Endodermal cell (in vitro differentiated cells): ENCODE data around the gene TSC22D2. TPM values are rescaled to one million over a fixed set of nuclear protein-coding genes. Genes with fewer than 3 reads are reported as not detected.

ENCODE experiments used
- DNase-seq: peaks from one replicate; pipeline ENCODE4 v3.0.0-alpha.2; 2017
- H3K27ac ChIP-seq: 2 replicates; pipeline ENCODE4 v1.5.1; 2013; ENCODE audit warnings: mild to moderate bottlenecking, low read depth, low read length, moderate library complexity
- H3K27me3 ChIP-seq: 2 replicates; pipeline ENCODE4 v1.6.1; 2013; ENCODE audit warnings: mild to moderate bottlenecking, low read length, moderate library complexity; ENCODE audit not compliant: insufficient read depth, control insufficient read depth, poor library complexity, severe bottlenecking
- H3K36me3 ChIP-seq: 2 replicates; pipeline ENCODE4 v1.7.0; 2013; ENCODE audit warnings: mild to moderate bottlenecking, low read length, moderate library complexity; ENCODE audit not compliant: control insufficient read depth, insufficient read depth
- H3K4me1 ChIP-seq: one replicate; pipeline ENCODE4 v1.7.0; 2013; ENCODE audit warnings: low read length; ENCODE audit not compliant: control insufficient read depth, insufficient read depth
- H3K4me3 ChIP-seq: 2 replicates; pipeline ENCODE4 v1.5.1; 2013; ENCODE audit warnings: mild to moderate bottlenecking, low read length, moderate library complexity
- H3K9ac ChIP-seq: 2 replicates; pipeline ENCODE4 v1.6.1; 2013; ENCODE audit warnings: mild to moderate bottlenecking, low read length, moderate library complexity; ENCODE audit not compliant: poor library complexity, severe bottlenecking; ENCODE audit errors: extremely low read depth
- H3K9me3 ChIP-seq: 2 replicates; pipeline ENCODE4 v1.6.1; 2013; ENCODE audit warnings: mild to moderate bottlenecking, low read length, moderate library complexity; ENCODE audit not compliant: control insufficient read depth
- H3K27ac Mint-ChIP-seq: 2 replicates; pipeline ENCODE4 v1.8.0; 2020; ENCODE audit warnings: mixed read lengths
- H3K27me3 Mint-ChIP-seq: 2 replicates; pipeline ENCODE4 v1.8.0; 2021; ENCODE audit warnings: mild to moderate bottlenecking, mixed read lengths; ENCODE audit not compliant: insufficient read depth
- H3K36me3 Mint-ChIP-seq: 2 replicates; pipeline ENCODE4 v1.8.0; 2020; ENCODE audit warnings: low read depth, mixed read lengths
- H3K4me1 Mint-ChIP-seq: 2 replicates; pipeline ENCODE4 v1.8.0; 2020; ENCODE audit warnings: mixed read lengths
- H3K4me3 Mint-ChIP-seq: 2 replicates; pipeline ENCODE4 v1.8.0; 2020; ENCODE audit warnings: mild to moderate bottlenecking, moderate library complexity, mixed read lengths
- H3K9me3 Mint-ChIP-seq: 2 replicates; pipeline ENCODE4 v1.8.0; 2020; ENCODE audit warnings: mild to moderate bottlenecking, mixed read lengths
- CTCF ChIP-seq: fragments of 200-600 bp; sonication (generic); conservative IDR thresholded peaks from 2 replicates; pipeline ENCODE4 v1.5.0; 2021; ENCODE audit warnings: antibody characterized with exemption, mild to moderate bottlenecking
- WGBS, 2 experiments: methylation state at CpG; one replicate each; pipeline versions ENCODE4 v1.1.5 to v1.1.7; 2013; ENCODE audit warnings: missing lambda C conversion rate in 2 of 2, mixed read lengths in 1 of 2; ENCODE audit not compliant: insufficient coverage in 1 of 2, insufficient read length in 1 of 2; 5-methylcytosine and 5-hydroxymethylcytosine counted together
- total RNA-seq, 2 donors: library from RNA; stranded (reverse); fragmentation: NEBNext Ultra II Directional in 1 of 2; extraction: Animal tissue kit (Norgen Biotek cat#: 25700) in 1 of 2; gene quantifications; 2 replicates in 1 of 2; 3 replicates in 1 of 2; pipeline ENCODE4 v1.2.1, GENCODE V29; 2021

The TSC22D2 gene
- total RNA-seq, 2 donors from 2014 or later: 25.6 to 29.1 TPM

DNA sequence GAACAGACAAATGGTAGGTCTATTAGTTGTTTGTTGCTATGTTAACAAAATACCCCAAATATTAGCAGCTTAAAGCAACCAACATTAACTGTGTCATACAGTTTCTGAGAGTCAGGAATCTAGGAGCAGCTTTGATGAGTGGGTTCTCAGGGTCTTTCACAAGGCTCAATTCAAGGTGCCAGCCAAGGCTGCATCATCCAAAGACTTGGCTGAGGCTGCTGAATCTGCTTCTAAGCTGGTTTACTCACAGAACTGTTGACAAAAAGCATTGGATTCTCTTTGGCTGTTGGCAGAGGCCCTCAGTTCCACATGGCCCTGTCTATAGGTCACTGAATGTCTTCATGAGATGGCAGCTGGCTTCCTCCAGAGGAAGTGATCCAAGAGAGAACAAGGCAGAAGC is 40.3 kb upstream of the TSC22D2 start:
- Histone ChIP-seq H3K9ac (no peak overlapping the region), H3K4me1 (peaks cover 2% of the 10 kb centered on the region), H3K27ac (no peak overlapping the region), H3K9me3 (no peaks in the 10 kb centered on the region), H3K27me3 (no peaks in the 10 kb centered on the region), H3K36me3 (no peaks in the 10 kb centered on the region), H3K4me3 (no peak overlapping the region)
- no peak overlapping the region for H3K27ac Mint-ChIP-seq
- no peak for DNase-seq
- TF ChIP-seq CTCF: no peak
- H3K36me3 Mint-ChIP-seq: no peaks in the 10 kb centered on the region
- H3K9me3 Mint-ChIP-seq: no peaks in the 10 kb centered on the region
- H3K27me3 Mint-ChIP-seq: no peaks in the 10 kb centered on the region
- no peak overlapping the region for H3K4me3 Mint-ChIP-seq
- peaks cover 20% of the 10 kb centered on the region for H3K4me1 Mint-ChIP-seq

- WGBS, 2 experiments: 22 to 43% methylated on average over 3 to 4 of the region's 4 CpGs
- no peaks in the 10 kb centered on the region for H3K9me3 ChIP-seq
- peak overlapping the region; percentile 78 for H3K27ac Mint-ChIP-seq
- H3K4me1 Mint-ChIP-seq: peaks cover 21% of the 10 kb centered on the region
- no peaks in the 10 kb centered on the region for H3K27me3 Mint-ChIP-seq
- no peaks in the 10 kb centered on the region for H3K9me3 Mint-ChIP-seq
- no peaks in the 10 kb centered on the region for H3K27me3 ChIP-seq
- no peaks in the 10 kb centered on the region for H3K36me3 ChIP-seq
- DNase-seq: peak; percentile 80
- no peaks in the 10 kb centered on the region for H3K36me3 Mint-ChIP-seq
- peak overlapping the region; percentile 16 for H3K27ac ChIP-seq
- no peak overlapping the region for H3K4me3 Mint-ChIP-seq
- no peak overlapping the region for H3K4me3 ChIP-seq
- no peak overlapping the region for H3K9ac ChIP-seq
- TF ChIP-seq CTCF: peak; percentile 14
- peaks cover 2% of the 10 kb centered on the region for H3K4me1 ChIP-seq
These were observed 37.9 kb upstream of the TSC22D2 start for GRCh38 chr3:150370122-150370602.

- no peak overlapping the region for H3K4me3 Mint-ChIP-seq
- no peak overlapping the region for H3K9ac ChIP-seq
These were observed 37.1 kb upstream of the TSC22D2 start for GRCh38 chr3:150370999-150371398.

More at GRCh38 chr3:150370999-150371398, 37.1 kb upstream of the TSC22D2 start:
- TF ChIP-seq CTCF: no peak
- H3K4me3 ChIP-seq: no peak overlapping the region
- Mint-ChIP-seq H3K27ac (no peak overlapping the region), H3K4me1 (peaks cover 21% of the 10 kb centered on the region), H3K36me3 (no peaks in the 10 kb centered on the region), H3K27me3 (no peaks in the 10 kb centered on the region), H3K9me3 (no peaks in the 10 kb centered on the region)
- H3K4me1 ChIP-seq: peaks cover 2% of the 10 kb centered on the region
- H3K27me3 ChIP-seq: no peaks in the 10 kb centered on the region
- no peak overlapping the region for H3K27ac ChIP-seq
- no peak for DNase-seq
- no peaks in the 10 kb centered on the region for H3K9me3 ChIP-seq
- H3K36me3 ChIP-seq: no peaks in the 10 kb centered on the region
- WGBS, 2 experiments: no CpG with 5 or more reads among the region's 1 CpG
